ENCODE data around the gene ANTXR2. TPM values are rescaled to one million over a fixed set of nuclear protein-coding genes. Genes with fewer than 3 reads are reported as not detected.
A peak's percentile ranks its signal among the peaks of the same experiment; 100 is the strongest.
"Not testable (repeated sequence)": the region's sequence is repeated elsewhere in the genome, so short reads cannot be mapped to it uniquely, and the experiment has no call there.

Gene ANTXR2
- total RNA-seq (10 to 100 TPM; 90.1 to 91.6 TPM), polyA plus RNA-seq (10 to 100 TPM; 88.1 to 91.2 TPM)

- H3K36me3 ChIP-seq (ENCODE audit: insufficient read depth, low read length), result no peaks in the 10 kb centered on the region
- Mint-ChIP-seq H3K36me3 (peaks cover 7 to 34% of the 10 kb centered on the region in 2 donors), H3K27ac (peak within 1 kb of the TSS; percentile 97 to 99 (median 98)), H3K27me3 (no peaks in the 10 kb centered on the region), H3K4me3 (peak within 1 kb of the TSS; percentile 97 to 99 (median 98)), H3K9me3 (peaks cover 0 to 2% (median 0%) of the 10 kb centered on the region in 8 donors), H3K4me1 (peaks cover 47 to 86% (median 59%) of the 10 kb centered on the region in 4 donors)
- ChIA-PET CTCF (ENCODE audit: partially characterized antibody) (interaction anchor here (1.0 to 3.6 kb wide), 9 partner anchors 14 to 155 kb away, joined by 3 to 24 read pairs (median 5); no protein-coding TSS in a partner anchor), POLR2A (ENCODE audit: partially characterized antibody) (interaction anchor here (0.9 to 5.4 kb wide), 23 partner anchors 9 to 157 kb away, joined by 3 to 60 read pairs (median 8); partner anchors contain the start of gene PRDM8)
- H3K9me3 ChIP-seq (ENCODE audit: control insufficient read depth in 1 of 2, low read length in 2 of 2), result no peaks in the 10 kb centered on the region
- peak within 1 kb of the TSS; percentile 68 to 75 for H3K4me3 ChIP-seq (ENCODE audit: low read length in 2 of 2)
- peak within 1 kb of the TSS; percentile 86 for H3K27ac ChIP-seq (ENCODE audit: low read depth, low read length)
- DNase-seq, result peak; percentile 64 to 86 (median 68)
- H3K27me3 ChIP-seq (ENCODE audit: insufficient read depth, low read length), result no peaks in the 10 kb centered on the region
- intact Hi-C loops (cut with micrococcal nuclease), result loop anchor here (1.0 to 2.0 kb wide), 6 partner anchors 15 to 154 kb away; no protein-coding TSS in a partner anchor
- peaks cover 74% of the 10 kb centered on the region for H3K4me1 ChIP-seq (ENCODE audit: insufficient read depth, low read length)
These were observed at the start of gene ANTXR2 for GRCh38 chr4:80072744-80073472. TSS of gene ANTXR2 (minus strand) at chr4:80073229. CDS start at chr4:80072560, 669 bp downstream.

GRCh38 chr4:80121815-80122214 is 48.8 kb upstream of the ANTXR2 start:
- POLR2A ChIA-PET (ENCODE audit: partially characterized antibody), result interaction anchor here (1.4 kb wide), 2 partner anchors 62 to 81 kb away, joined by 4 read pairs; no protein-coding TSS in a partner anchor
- H3K36me3 ChIP-seq (ENCODE audit: insufficient read depth, low read length); H3K27ac ChIP-seq (ENCODE audit: low read depth, low read length); H3K36me3 Mint-ChIP-seq; H3K9me3 ChIP-seq (ENCODE audit: control insufficient read depth in 1 of 2, low read length in 2 of 2); H3K27me3 ChIP-seq (ENCODE audit: insufficient read depth, low read length); H3K27me3 Mint-ChIP-seq; H3K4me3 Mint-ChIP-seq; H3K4me3 ChIP-seq (ENCODE audit: low read length in 2 of 2); DNase-seq; H3K27ac Mint-ChIP-seq: not testable (repeated sequence)
- peaks cover 0 to 14% (median 7%) of the 10 kb centered on the region in 8 donors for H3K9me3 Mint-ChIP-seq
- CTCF ChIA-PET (ENCODE audit: partially characterized antibody), result interaction anchor here (0.8 to 2.0 kb wide), 7 partner anchors 17 to 1169 kb away, joined by 3 to 11 read pairs (median 6); no protein-coding TSS in a partner anchor
- H3K4me1 Mint-ChIP-seq, result peaks cover 22 to 31% (median 24%) of the 10 kb centered on the region in 4 donors
- peaks cover 22% of the 10 kb centered on the region for H3K4me1 ChIP-seq (ENCODE audit: insufficient read depth, low read length)
- intact Hi-C loops (cut with micrococcal nuclease), result loop anchor here (10.0 kb wide), 1 partner anchor 1187 kb away; the partner anchor contains the start of gene PAQR3

GRCh38 chr4:80119620-80120019 is 46.6 kb upstream of the ANTXR2 start:
- H3K9me3 ChIP-seq (ENCODE audit: control insufficient read depth in 1 of 2, low read length in 2 of 2); H3K36me3 ChIP-seq (ENCODE audit: insufficient read depth, low read length); H3K27me3 ChIP-seq (ENCODE audit: insufficient read depth, low read length); H3K36me3 Mint-ChIP-seq; H3K4me3 Mint-ChIP-seq; DNase-seq; POLR2A ChIA-PET (ENCODE audit: partially characterized antibody); H3K4me1 ChIP-seq (ENCODE audit: insufficient read depth, low read length); H3K27me3 Mint-ChIP-seq; H3K4me1 Mint-ChIP-seq; H3K27ac ChIP-seq (ENCODE audit: low read depth, low read length); H3K4me3 ChIP-seq (ENCODE audit: low read length in 2 of 2): not testable (repeated sequence)
- Mint-ChIP-seq H3K9me3 (peaks cover 0 to 14% (median 8%) of the 10 kb centered on the region in 8 donors), H3K27ac (peak overlapping the region in 1 of 7 donors; percentile 42)
- CTCF ChIA-PET (ENCODE audit: partially characterized antibody), result interaction anchor here (0.9 to 1.5 kb wide), 3 partner anchors 65 to 96 kb away, joined by 3 to 4 read pairs (median 4); no protein-coding TSS in a partner anchor
- intact Hi-C loops (cut with micrococcal nuclease), result loop anchor here (10.0 kb wide), 1 partner anchor 1185 kb away; the partner anchor contains the start of gene PAQR3

GRCh38 chr4:80116516-80116915 is 43.5 kb upstream of the ANTXR2 start:
- H3K9me3 Mint-ChIP-seq, result peaks cover 0 to 14% (median 8%) of the 10 kb centered on the region in 8 donors
- H3K36me3 ChIP-seq (ENCODE audit: insufficient read depth, low read length), result no peaks in the 10 kb centered on the region
- H3K4me1 ChIP-seq (ENCODE audit: insufficient read depth, low read length), result no peaks in the 10 kb centered on the region
- no peak overlapping the region for H3K4me3 ChIP-seq (ENCODE audit: low read length in 2 of 2)
- H3K36me3 Mint-ChIP-seq, result peaks cover 0 to 7% of the 10 kb centered on the region in 2 donors
- H3K27ac ChIP-seq (ENCODE audit: low read depth, low read length), result no peak overlapping the region
- H3K4me1 Mint-ChIP-seq, result no peaks in the 10 kb centered on the region
- CTCF ChIA-PET (ENCODE audit: partially characterized antibody), result interaction anchor here (1.8 to 4.0 kb wide), 2 partner anchors 9 to 68 kb away, joined by 5 to 14 read pairs; no protein-coding TSS in a partner anchor
- no peaks in the 10 kb centered on the region for H3K27me3 ChIP-seq (ENCODE audit: insufficient read depth, low read length)
- DNase-seq, result no peak
- no peak overlapping the region for H3K27ac Mint-ChIP-seq
- no peak overlapping the region for H3K4me3 Mint-ChIP-seq
- intact Hi-C loops (cut with micrococcal nuclease), result no loop called here
- POLR2A ChIA-PET (ENCODE audit: partially characterized antibody), result interaction anchor here (2.2 kb wide), 1 partner anchor 9 kb away, joined by 6 read pairs; no protein-coding TSS in a partner anchor
- H3K27me3 Mint-ChIP-seq, result no peaks in the 10 kb centered on the region
- H3K9me3 ChIP-seq (ENCODE audit: control insufficient read depth in 1 of 2, low read length in 2 of 2), result no peaks in the 10 kb centered on the region

GRCh38 chr4:80115368-80116181 is 42.5 kb upstream of the ANTXR2 start:
- no peaks in the 10 kb centered on the region for H3K27me3 ChIP-seq (ENCODE audit: insufficient read depth, low read length)

GRCh38 chr4:80114732-80115265 is 41.8 kb upstream of the ANTXR2 start:
- peaks cover 0 to 14% (median 8%) of the 10 kb centered on the region in 8 donors for H3K9me3 Mint-ChIP-seq

More at GRCh38 chr4:80115368-80116181, 42.5 kb upstream of the ANTXR2 start:
- Mint-ChIP-seq H3K4me3 (no peak overlapping the region), H3K36me3 (peaks cover 0 to 7% of the 10 kb centered on the region in 2 donors), H3K27me3 (no peaks in the 10 kb centered on the region), H3K9me3 (peaks cover 0 to 14% (median 8%) of the 10 kb centered on the region in 8 donors), H3K4me1 (no peaks in the 10 kb centered on the region), H3K27ac (no peak overlapping the region)
- no peak for DNase-seq
- Histone ChIP-seq H3K27ac (ENCODE audit: low read depth, low read length) (no peak overlapping the region), H3K9me3 (ENCODE audit: control insufficient read depth in 1 of 2, low read length in 2 of 2) (no peaks in the 10 kb centered on the region), H3K4me1 (ENCODE audit: insufficient read depth, low read length) (no peaks in the 10 kb centered on the region), H3K4me3 (ENCODE audit: low read length in 2 of 2) (no peak overlapping the region), H3K36me3 (ENCODE audit: insufficient read depth, low read length) (no peaks in the 10 kb centered on the region)
- CTCF ChIA-PET (ENCODE audit: partially characterized antibody), result interaction anchor here (4.0 kb wide), 1 partner anchor 10 kb away, joined by 14 read pairs; no protein-coding TSS in a partner anchor
- POLR2A ChIA-PET (ENCODE audit: partially characterized antibody), result interaction anchor here (1.1 to 2.2 kb wide), 2 partner anchors 10 kb away, joined by 3 to 6 read pairs; no protein-coding TSS in a partner anchor
- intact Hi-C loops (cut with micrococcal nuclease), result no loop called here

More at GRCh38 chr4:80114732-80115265, 41.8 kb upstream of the ANTXR2 start:
- Mint-ChIP-seq H3K27me3 (no peaks in the 10 kb centered on the region), H3K36me3 (peaks cover 0 to 7% of the 10 kb centered on the region in 2 donors), H3K4me1 (no peaks in the 10 kb centered on the region), H3K27ac (no peak overlapping the region), H3K4me3 (no peak overlapping the region)
- CTCF ChIA-PET (ENCODE audit: partially characterized antibody), result interaction anchor here (4.0 kb wide), 1 partner anchor 11 kb away, joined by 14 read pairs; no protein-coding TSS in a partner anchor
- POLR2A ChIA-PET (ENCODE audit: partially characterized antibody), result interaction anchor here (1.1 kb wide), 1 partner anchor 9 kb away, joined by 3 read pairs; no protein-coding TSS in a partner anchor
- Histone ChIP-seq H3K27me3 (ENCODE audit: insufficient read depth, low read length) (no peaks in the 10 kb centered on the region), H3K4me1 (ENCODE audit: insufficient read depth, low read length) (no peaks in the 10 kb centered on the region), H3K36me3 (ENCODE audit: insufficient read depth, low read length) (no peaks in the 10 kb centered on the region), H3K27ac (ENCODE audit: low read depth, low read length) (no peak overlapping the region), H3K9me3 (ENCODE audit: control insufficient read depth in 1 of 2, low read length in 2 of 2) (no peaks in the 10 kb centered on the region), H3K4me3 (ENCODE audit: low read length in 2 of 2) (no peak overlapping the region)
- intact Hi-C loops (cut with micrococcal nuclease), result no loop called here
- DNase-seq, result no peak

All from CD4-positive, alpha-beta memory T cell (primary cell).